HepG2 (cell line): ENCODE measurements around the gene MN1. TPM values are rescaled to one million over a fixed set of nuclear protein-coding genes. Genes with fewer than 3 reads are reported as not detected.

ENCODE experiments used
- EHMT2 ChIP-seq: fragments of 200-600 bp; sonication (generic); IDR thresholded peaks from 2 replicates; pipeline ENCODE4 v1.7.0; 2017; ENCODE audit warnings: antibody characterized with exemption, low read depth, low read length, borderline replicate concordance
- FOSL2 ChIP-seq: sonication (generic); formaldehyde crosslinking; IDR thresholded peaks from 2 replicates; pipeline ENCODE4 v1.4.0; 2020; ENCODE audit warnings: missing genetic modification reagents
- HDAC1 ChIP-seq: sonication (generic); formaldehyde crosslinking; IDR thresholded peaks from 2 replicates; pipeline ENCODE4 v1.5.1; 2020; ENCODE audit warnings: mild to moderate bottlenecking, missing genetic modification reagents
- NR2F6 ChIP-seq, 2 experiments: IDR thresholded peaks; 2 replicates each; pipeline ENCODE4 v1.6.1; 2016; ENCODE audit warnings: antibody characterized with exemption in 1 of 2, mild to moderate bottlenecking in 1 of 2
- NR3C1 ChIP-seq: sonication (generic); formaldehyde crosslinking; IDR thresholded peaks from 2 replicates; pipeline ENCODE4 v1.4.0; 2020; ENCODE audit warnings: missing genetic modification reagents
- ZZZ3 ChIP-seq: sonication (generic); formaldehyde crosslinking; IDR thresholded peaks from 2 replicates; pipeline ENCODE4 v1.4.0; 2020; ENCODE audit warnings: missing genetic modification reagents, mild to moderate bottlenecking, borderline replicate concordance
- polyA plus RNA-seq, 8 experiments: library from polyadenylated mRNA; depleted of rRNA in 3 of 8; stranded (reverse) in 7 of 8; unstranded in 1 of 8; fragments of >200 nt; fragmentation: Illumina TruSeq in 4 of 8; extraction: Trizol in 4 of 8; gene quantifications; 2 replicates each; pipeline versions ENCODE4 v1.2.1 to v1.2.3, GENCODE V29; 2011 to 2016; ENCODE audit warnings: low read depth in 4 of 8, missing spikeins in 1 of 8, mixed read lengths in 1 of 8; ENCODE audit not compliant: insufficient read depth in 1 of 8
- total RNA-seq, 5 experiments: library from RNA; depleted of rRNA; stranded (reverse); fragments of >200 nt; fragmentation: Illumina TruSeq; extraction: Trizol; gene quantifications; 2 replicates each; pipeline ENCODE4 v1.2.3, GENCODE V29; 2016; ENCODE audit warnings: low read depth in 1 of 5
- TF ChIP-seq, protein P1 (sequence below): sonication (generic); formaldehyde crosslinking; IDR thresholded peaks from 2 replicates; pipeline ENCODE4 v1.8.1; 2023; ENCODE audit warnings: mild to moderate bottlenecking, moderate library complexity, missing genetic modification reagents
- TF ChIP-seq, protein P2 (sequence below): sonication (generic); formaldehyde crosslinking; IDR thresholded peaks from 2 replicates; pipeline ENCODE4 v1.8.1; 2023; ENCODE audit warnings: missing genetic modification reagents, inconsistent platforms, borderline replicate concordance
- TF ChIP-seq, protein P3 (sequence below): IDR thresholded peaks from 2 replicates; pipeline ENCODE4 v1.6.1; 2016; ENCODE audit warnings: mild to moderate bottlenecking, missing biosample characterization, missing genetic modification reagents
- TF ChIP-seq, protein P4 (sequence below): IDR thresholded peaks from 2 replicates; pipeline ENCODE4 v1.6.1; 2016; ENCODE audit warnings: missing biosample characterization, missing genetic modification reagents, low read depth
- TF ChIP-seq, protein P5 (sequence below): sonication (generic); formaldehyde crosslinking; IDR thresholded peaks from 2 replicates; pipeline ENCODE4 v1.4.0; 2020; ENCODE audit warnings: mild to moderate bottlenecking, missing genetic modification reagents

MN1 gene
- total and polyA plus RNA-seq, 2 of the 13 experiments (the other 11 are each of a cell fraction or from before 2014, with no cell fraction given): 0.01 TPM; not detected in 1

DNA sequence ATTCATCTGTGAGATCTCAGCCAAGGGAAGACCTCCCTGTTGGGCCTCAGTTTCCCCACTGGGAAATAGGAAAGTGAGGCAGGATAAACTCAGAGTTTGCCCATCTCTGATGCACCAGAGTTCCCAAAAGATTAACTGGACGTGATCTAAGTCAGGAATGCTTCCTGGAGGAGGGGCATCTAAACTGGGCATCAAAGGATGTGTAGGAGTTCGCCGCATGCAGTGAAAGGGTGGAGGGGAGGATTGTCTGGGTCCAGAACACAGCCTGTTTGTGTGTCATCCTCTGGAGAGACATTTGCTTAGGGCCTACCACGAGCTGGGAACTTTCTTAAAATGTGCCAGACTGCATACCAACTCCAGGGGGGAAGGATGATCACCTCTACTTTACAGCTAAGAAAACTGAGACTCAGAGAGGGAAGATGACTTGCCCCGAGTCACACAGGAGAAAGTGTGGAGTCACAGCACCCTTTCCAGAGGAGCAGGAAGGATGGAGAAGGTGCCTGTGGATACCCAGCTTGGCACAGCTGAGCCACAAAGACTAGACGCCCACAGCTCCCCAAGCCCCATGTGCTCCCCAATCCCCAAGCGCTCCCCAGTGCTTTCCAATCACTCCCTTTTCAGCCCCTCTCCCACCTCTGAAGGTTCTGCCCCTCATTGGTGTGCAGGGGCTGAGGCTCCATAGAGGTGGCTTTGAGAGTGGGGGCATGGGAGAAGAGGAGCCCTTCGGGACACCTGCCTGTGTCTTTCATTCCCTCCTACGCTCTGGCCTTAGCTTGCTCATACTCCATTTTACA lies 50.1 kb downstream of the MN1 start (continued):
- TF ChIP-seq ZZZ3 (CRISPR knock-in tag): no peak
- no peak for TF ChIP-seq EHMT2
- TF ChIP-seq NR3C1 (CRISPR knock-in tag): no peak
- TF ChIP-seq FOSL2 (CRISPR knock-in tag): no peak
- no peak for TF ChIP-seq NR2F6 (IDR thresholded peaks at IDR 0.05)
- TF ChIP-seq NR2F6 (CRISPR knock-in tag; IDR thresholded peaks at IDR 0.05): no peak
- TF ChIP-seq, protein P1, sequence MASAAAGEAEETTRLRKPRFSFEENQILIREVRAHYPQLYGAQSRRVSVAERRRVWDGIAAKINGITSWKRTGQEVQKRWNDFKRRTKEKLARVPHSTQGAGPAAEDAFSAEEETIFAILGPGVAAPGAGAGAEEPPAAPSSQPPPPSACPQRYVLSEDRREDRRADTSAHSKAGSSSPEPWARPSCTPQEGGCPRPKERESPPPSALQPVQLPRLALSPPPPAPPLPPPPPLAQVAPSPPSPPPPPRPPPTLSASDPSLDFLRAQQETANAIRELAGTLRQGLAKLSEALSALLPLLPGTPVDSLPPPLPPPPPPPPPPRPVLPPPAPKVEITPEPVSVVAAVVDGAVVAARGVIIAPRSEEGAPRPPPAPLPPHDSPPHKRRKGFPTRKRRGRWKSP: no peak
- TF ChIP-seq, protein P2, sequence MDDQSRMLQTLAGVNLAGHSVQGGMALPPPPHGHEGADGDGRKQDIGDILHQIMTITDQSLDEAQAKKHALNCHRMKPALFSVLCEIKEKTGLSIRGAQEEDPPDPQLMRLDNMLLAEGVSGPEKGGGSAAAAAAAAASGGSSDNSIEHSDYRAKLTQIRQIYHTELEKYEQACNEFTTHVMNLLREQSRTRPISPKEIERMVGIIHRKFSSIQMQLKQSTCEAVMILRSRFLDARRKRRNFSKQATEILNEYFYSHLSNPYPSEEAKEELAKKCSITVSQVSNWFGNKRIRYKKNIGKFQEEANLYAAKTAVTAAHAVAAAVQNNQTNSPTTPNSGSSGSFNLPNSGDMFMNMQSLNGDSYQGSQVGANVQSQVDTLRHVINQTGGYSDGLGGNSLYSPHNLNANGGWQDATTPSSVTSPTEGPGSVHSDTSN: no peak
- TF ChIP-seq, protein P3, sequence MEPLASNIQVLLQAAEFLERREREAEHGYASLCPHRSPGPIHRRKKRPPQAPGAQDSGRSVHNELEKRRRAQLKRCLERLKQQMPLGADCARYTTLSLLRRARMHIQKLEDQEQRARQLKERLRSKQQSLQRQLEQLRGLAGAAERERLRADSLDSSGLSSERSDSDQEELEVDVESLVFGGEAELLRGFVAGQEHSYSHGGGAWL (CRISPR knock-in tag): no peak
- TF ChIP-seq, protein P4, sequence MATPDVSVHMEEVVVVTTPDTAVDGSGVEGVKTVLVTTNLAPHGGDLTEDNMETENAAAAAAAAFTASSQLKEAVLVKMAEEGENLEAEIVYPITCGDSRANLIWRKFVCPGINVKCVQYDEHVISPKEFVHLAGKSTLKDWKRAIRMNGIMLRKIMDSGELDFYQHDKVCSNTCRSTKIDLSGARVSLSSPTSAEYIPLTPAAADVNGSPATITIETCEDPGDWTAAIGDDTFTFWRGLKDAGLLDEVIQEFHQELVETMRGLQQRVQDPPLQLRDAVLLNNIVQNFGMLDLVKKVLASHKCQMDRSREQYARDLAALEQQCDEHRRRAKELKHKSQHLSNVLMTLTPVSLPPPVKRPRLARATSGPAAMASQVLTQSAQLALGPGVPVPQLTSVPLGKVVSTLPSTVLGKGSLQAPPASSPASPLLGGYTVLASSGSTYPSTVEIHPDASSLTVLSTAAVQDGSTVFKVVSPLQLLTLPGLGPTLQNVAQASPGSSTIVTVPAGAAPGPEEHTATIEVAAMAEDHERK (CRISPR knock-in tag): no peak
- TF ChIP-seq, protein P5, sequence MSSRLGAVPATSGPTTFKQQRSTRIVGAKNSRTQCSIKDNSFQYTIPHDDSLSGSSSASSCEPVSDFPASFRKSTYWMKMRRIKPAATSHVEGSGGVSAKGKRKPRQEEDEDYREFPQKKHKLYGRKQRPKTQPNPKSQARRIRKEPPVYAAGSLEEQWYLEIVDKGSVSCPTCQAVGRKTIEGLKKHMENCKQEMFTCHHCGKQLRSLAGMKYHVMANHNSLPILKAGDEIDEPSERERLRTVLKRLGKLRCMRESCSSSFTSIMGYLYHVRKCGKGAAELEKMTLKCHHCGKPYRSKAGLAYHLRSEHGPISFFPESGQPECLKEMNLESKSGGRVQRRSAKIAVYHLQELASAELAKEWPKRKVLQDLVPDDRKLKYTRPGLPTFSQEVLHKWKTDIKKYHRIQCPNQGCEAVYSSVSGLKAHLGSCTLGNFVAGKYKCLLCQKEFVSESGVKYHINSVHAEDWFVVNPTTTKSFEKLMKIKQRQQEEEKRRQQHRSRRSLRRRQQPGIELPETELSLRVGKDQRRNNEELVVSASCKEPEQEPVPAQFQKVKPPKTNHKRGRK (CRISPR knock-in tag): no peak
- no peak for TF ChIP-seq HDAC1 (CRISPR knock-in tag)
